Keratinocyte (primary cell): ENCODE data around the gene MYH9.

Source experiments
- EZH2 ChIP-seq: IDR thresholded peaks from one replicate; pipeline ENCODE4 v1.6.1; 2012; ENCODE audit warnings: inconsistent platforms, mild to moderate bottlenecking, low read length, moderate library complexity
- TF ChIP-seq, protein P1 (sequence below), 3 experiments: IDR thresholded peaks in 1 of 3; conservative IDR thresholded peaks in 1 of 3; optimal IDR thresholded peaks in 1 of 3; 2 replicates in 2 of 3; 3 replicates in 1 of 3; pipeline versions ENCODE3 to v1.5.1; 2011; ENCODE audit warnings: low read length in 3 of 3, mild to moderate bottlenecking in 3 of 3, moderate library complexity in 2 of 3, control low read depth in 1 of 3, inconsistent platforms in 1 of 3; ENCODE audit not compliant: insufficient read depth in 2 of 3; ENCODE audit errors: extremely low read depth in 1 of 3

DNA sequence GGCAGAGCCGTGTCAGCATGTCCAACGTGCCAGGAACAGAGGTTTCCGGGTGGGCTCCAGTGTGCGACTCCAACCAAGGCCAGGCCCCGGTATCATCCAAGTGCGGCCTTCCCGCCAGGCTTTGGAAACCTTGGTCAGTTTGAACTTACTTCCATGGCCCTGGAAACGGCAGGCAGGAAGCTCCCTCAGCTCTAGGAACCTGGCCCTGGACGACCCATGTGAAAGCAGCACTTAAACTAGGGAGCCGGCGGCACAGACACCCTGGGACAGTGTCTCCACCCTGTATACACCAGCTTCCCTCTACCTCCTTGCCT is 65.2 kb downstream of the MYH9 start:
- TF ChIP-seq, protein P1, sequence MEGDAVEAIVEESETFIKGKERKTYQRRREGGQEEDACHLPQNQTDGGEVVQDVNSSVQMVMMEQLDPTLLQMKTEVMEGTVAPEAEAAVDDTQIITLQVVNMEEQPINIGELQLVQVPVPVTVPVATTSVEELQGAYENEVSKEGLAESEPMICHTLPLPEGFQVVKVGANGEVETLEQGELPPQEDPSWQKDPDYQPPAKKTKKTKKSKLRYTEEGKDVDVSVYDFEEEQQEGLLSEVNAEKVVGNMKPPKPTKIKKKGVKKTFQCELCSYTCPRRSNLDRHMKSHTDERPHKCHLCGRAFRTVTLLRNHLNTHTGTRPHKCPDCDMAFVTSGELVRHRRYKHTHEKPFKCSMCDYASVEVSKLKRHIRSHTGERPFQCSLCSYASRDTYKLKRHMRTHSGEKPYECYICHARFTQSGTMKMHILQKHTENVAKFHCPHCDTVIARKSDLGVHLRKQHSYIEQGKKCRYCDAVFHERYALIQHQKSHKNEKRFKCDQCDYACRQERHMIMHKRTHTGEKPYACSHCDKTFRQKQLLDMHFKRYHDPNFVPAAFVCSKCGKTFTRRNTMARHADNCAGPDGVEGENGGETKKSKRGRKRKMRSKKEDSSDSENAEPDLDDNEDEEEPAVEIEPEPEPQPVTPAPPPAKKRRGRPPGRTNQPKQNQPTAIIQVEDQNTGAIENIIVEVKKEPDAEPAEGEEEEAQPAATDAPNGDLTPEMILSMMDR (optimal IDR thresholded peaks at IDR 0.05 in 1 of 3, IDR thresholded peaks at IDR 0.05 in 1 of 3, conservative IDR thresholded peaks at IDR 0.05 in 1 of 3; ENCODE audit: extremely low read depth in 1 of 3, insufficient read depth in 2 of 3, low read length in 3 of 3): no peak
- no peak for TF ChIP-seq EZH2
